Skeletal muscle satellite cell (primary cell): Measurements from ENCODE around the gene BRPF1. TPM values are rescaled to one million over a fixed set of nuclear protein-coding genes. Genes with fewer than 3 reads are reported as not detected.

Source experiments
- H3K27me3 ChIP-seq: 2 replicates; pipeline ENCODE4 v1.7.0; 2013; ENCODE audit warnings: low read length; ENCODE audit not compliant: control insufficient read depth, insufficient read depth
- H3K36me3 ChIP-seq: 2 replicates; pipeline ENCODE4 v1.7.0; 2013; ENCODE audit warnings: mild to moderate bottlenecking, control low read depth, low read length; ENCODE audit not compliant: insufficient read depth
- H3K4me1 ChIP-seq: 2 replicates; pipeline ENCODE4 v1.7.0; 2013; ENCODE audit warnings: low read length; ENCODE audit not compliant: control insufficient read depth, insufficient read depth
- H3K4me2 ChIP-seq: 2 replicates; pipeline ENCODE4 v1.7.0; 2013; ENCODE audit warnings: mild to moderate bottlenecking, low read length
- H3K4me3 ChIP-seq: 2 replicates; pipeline ENCODE4 v1.7.0; 2013; ENCODE audit warnings: low read length
- H3K9ac ChIP-seq: 2 replicates; pipeline ENCODE4 v1.7.0; 2013; ENCODE audit warnings: mild to moderate bottlenecking, low read depth, low read length, moderate library complexity
- H3K9me3 ChIP-seq: replicated peaks from 2 replicates; pipeline ENCODE4 v1.7.0; 2013; ENCODE audit warnings: mild to moderate bottlenecking, control low read depth, low read length
- total RNA-seq: library from RNA; depleted of rRNA; stranded (reverse); fragments of >200 nt; gene quantifications from 2 replicates; pipeline ENCODE4 v1.2.3, GENCODE V29; 2012; rRNA removed

Gene BRPF1, protein sequence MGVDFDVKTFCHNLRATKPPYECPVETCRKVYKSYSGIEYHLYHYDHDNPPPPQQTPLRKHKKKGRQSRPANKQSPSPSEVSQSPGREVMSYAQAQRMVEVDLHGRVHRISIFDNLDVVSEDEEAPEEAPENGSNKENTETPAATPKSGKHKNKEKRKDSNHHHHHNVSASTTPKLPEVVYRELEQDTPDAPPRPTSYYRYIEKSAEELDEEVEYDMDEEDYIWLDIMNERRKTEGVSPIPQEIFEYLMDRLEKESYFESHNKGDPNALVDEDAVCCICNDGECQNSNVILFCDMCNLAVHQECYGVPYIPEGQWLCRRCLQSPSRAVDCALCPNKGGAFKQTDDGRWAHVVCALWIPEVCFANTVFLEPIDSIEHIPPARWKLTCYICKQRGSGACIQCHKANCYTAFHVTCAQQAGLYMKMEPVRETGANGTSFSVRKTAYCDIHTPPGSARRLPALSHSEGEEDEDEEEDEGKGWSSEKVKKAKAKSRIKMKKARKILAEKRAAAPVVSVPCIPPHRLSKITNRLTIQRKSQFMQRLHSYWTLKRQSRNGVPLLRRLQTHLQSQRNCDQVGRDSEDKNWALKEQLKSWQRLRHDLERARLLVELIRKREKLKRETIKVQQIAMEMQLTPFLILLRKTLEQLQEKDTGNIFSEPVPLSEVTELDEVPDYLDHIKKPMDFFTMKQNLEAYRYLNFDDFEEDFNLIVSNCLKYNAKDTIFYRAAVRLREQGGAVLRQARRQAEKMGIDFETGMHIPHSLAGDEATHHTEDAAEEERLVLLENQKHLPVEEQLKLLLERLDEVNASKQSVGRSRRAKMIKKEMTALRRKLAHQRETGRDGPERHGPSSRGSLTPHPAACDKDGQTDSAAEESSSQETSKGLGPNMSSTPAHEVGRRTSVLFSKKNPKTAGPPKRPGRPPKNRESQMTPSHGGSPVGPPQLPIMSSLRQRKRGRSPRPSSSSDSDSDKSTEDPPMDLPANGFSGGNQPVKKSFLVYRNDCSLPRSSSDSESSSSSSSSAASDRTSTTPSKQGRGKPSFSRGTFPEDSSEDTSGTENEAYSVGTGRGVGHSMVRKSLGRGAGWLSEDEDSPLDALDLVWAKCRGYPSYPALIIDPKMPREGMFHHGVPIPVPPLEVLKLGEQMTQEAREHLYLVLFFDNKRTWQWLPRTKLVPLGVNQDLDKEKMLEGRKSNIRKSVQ (N-terminal part only)
- 15.2 and 18.6 TPM in 2 replicates for total RNA-seq

DNA sequence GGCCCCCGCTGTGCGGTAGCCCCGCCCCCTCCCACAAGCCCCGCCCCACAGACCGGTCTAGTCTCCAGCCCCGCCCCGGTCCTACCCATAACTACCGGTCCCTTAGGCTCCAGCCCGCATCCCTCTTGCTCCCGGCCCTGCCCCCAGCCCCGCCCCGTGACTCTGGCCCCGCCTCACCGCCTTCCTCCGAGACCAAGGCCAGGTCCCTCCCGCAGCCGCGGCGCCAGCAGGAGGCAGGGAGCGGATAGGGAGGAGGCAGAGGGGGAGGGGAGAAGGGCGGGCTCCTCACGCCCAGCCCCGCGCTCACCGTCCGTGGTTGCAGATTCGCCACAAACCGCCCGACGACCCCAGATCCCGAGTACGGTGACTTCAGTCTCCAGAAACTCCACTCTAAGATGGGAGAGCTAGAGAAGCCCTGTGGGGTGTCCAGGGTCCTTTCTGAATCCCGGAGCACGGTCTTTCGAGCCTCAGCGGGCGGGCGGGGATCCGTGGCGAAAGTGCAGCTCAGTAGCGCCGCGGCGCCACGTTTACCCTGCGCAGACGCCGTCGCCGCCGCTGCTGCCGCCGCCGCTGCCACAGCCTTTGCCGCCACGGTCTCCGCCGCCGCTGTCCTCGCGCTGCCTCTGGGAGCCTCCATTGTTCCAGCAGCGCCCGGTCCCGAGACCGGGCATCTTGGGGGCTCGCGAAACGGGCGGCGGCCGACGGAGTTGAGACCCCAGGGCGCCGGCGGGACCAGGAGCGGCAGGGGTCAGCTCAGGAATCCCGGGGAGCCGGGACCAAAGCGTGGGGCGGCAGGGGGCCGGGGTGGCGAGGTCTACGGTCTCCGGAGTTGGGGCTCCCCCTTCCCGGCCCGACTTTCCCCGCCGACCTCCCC, at the start of gene BRPF1:
BRPF1 (plus strand) TSS at position 530 of the 874 bp plus-strand sequence. CDS start 2,406 bp downstream, outside the sequence.
- no peaks in the 10 kb centered on the region for H3K27me3 ChIP-seq
- peak within 1 kb of the TSS; percentile 93 for H3K4me3 ChIP-seq
- H3K4me1 ChIP-seq: peaks cover 26% of the 10 kb centered on the region
- H3K9me3 ChIP-seq: no peaks in the 10 kb centered on the region
- H3K9ac ChIP-seq: peak within 1 kb of the TSS; percentile 99
- H3K36me3 ChIP-seq: peaks cover 22% of the 10 kb centered on the region
- peak within 1 kb of the TSS; percentile 99 for H3K4me2 ChIP-seq

DNA sequence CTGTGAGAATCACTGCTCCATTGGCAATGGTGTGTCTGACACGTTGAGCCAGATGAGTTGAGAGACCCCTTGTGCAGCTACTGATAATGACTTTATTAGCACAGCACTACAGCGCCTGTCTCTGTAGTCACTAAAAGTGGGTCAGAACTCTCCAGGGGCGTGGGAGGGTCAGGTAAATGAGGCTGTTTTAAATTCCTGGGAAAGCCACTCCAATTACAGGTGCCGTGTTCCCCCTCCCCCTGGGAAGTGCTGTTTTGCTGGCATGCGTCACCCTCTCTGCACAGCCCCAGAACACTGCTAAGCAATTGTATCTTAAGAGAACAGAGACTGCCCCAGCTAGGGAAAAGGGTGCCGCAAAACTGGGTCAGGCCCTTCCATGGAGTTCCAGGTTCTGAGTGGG, 49.4 kb upstream of the BRPF1 start:
- Histone ChIP-seq H3K4me1 (no peaks in the 10 kb centered on the region), H3K9ac (no peak overlapping the region), H3K36me3 (peaks cover 80% of the 10 kb centered on the region), H3K4me2 (no peak overlapping the region), H3K4me3 (no peak overlapping the region), H3K9me3 (no peaks in the 10 kb centered on the region), H3K27me3 (no peaks in the 10 kb centered on the region)

DNA sequence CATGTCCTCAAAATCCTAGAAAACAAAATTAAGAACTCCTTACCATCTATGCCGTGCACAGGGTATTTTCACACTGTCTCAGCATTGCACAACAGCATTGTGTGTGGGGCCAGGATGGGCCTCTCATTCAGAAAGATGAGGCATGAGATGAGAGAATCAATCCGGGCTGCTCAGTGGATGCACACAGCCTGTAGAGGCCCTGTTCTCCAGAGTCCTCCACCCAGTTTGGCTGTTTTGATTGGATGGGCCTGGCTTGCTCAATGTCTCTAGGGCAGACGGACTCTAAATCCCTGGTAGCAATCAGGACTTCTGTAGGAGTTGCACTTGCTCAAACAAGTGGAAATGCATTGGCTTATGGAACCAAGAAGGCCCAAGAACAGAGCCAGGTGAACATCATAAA, 48.1 kb upstream of the BRPF1 start:
- no peak overlapping the region for H3K9ac ChIP-seq
- H3K27me3 ChIP-seq: no peaks in the 10 kb centered on the region
- H3K36me3 ChIP-seq: peaks cover 77% of the 10 kb centered on the region
- H3K4me1 ChIP-seq: no peaks in the 10 kb centered on the region
- no peak overlapping the region for H3K4me3 ChIP-seq
- H3K4me2 ChIP-seq: no peak overlapping the region
- H3K9me3 ChIP-seq: no peaks in the 10 kb centered on the region

DNA sequence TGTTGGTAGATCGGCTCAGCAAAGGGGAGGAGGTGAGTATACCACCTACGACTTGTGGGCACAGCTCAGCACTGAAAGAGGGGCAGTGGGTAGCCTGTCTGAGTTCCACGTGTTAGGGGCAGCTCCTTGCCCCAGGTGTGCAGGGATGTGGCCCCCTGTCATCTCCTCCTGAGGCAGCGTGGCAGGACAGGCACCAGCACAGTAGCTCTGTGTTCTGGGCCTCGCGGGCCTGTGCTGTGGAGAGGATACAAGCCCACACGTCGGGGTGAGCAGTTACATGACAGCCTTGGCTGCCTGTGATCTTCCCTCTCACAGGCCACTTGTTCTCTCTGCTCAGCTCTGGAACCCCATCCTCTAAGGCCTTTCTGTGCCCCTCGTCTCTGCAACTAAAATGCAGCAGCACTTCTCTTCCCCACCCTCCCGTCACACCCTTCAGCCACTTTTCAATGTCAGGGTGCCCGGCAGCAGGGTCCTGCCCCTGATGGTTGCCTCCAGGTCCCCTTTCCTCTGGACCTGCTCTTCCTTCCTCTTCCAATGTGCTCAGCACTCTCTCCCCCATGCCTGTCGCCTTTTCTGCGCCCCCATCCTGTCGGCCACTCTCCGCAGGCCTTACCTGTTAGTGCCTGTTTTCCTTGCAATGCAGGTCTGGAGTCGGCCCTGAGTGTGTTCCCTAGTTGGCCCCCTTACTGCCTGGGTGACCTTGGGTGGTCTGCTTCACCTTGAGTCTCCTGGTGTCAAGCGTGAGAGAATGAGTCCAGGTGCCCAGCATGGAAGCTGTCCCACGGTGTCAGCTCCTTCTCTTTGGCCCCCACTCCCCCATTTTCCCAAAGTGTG, 46.1 kb upstream of the BRPF1 start:
- H3K4me3 ChIP-seq: no peak overlapping the region

DNA sequence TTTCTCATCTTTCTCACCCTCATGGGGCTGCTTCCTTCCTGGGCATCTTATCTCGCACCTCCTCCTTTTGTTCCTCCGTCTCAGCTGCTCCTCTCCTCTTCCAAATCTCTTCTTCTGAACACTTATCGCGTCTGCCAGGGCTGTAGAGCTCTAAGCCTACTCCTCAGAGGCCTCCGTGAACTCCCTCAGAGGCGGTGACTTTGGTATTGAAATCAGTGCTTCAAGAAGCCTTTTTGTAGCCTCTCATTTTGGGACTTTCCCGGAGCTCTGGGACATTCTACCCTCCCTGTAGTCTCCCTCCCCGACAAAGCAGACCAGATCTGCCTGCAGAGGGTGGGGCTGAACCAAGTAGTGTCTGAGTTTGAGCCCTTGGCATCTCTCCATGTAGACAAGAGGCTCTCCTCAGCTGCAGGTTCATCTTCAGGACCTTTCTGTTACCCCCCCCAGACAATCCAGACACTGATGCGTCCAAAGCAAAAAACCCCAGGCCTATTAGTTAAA, 45.4 kb upstream of the BRPF1 start:
- H3K4me1 ChIP-seq: no peaks in the 10 kb centered on the region
- H3K9me3 ChIP-seq: no peaks in the 10 kb centered on the region
- H3K4me3 ChIP-seq: no peak overlapping the region
- no peaks in the 10 kb centered on the region for H3K27me3 ChIP-seq
- H3K4me2 ChIP-seq: no peak overlapping the region
- no peak overlapping the region for H3K9ac ChIP-seq
- peaks cover 84% of the 10 kb centered on the region for H3K36me3 ChIP-seq

More for the DNA sequence above, 46.1 kb upstream of the BRPF1 start:
- Histone ChIP-seq H3K4me2 (no peak overlapping the region), H3K9ac (no peak overlapping the region), H3K4me1 (no peaks in the 10 kb centered on the region), H3K27me3 (no peaks in the 10 kb centered on the region), H3K9me3 (no peaks in the 10 kb centered on the region), H3K36me3 (peaks cover 78% of the 10 kb centered on the region)

DNA sequence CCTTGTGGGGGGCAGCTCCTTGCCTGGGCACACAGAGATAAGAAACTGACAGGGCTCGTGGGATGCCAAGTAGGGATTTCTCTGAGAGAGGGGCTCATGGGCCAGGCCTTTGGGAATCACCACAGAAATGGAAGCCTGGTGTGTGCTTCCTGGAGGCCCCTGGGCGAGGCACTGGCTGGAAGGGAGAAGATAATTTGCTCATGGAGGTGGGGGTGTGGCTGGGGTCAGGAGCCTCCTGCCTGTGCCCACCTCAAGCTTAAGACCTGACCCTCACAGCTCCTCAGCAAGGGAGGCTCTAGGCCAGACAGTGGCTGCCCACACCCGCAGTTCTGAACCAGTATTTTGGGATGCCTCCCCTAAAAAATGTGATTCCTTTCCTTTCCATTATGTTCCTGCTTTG, 44.8 kb upstream of the BRPF1 start:
- Histone ChIP-seq H3K9ac (no peak overlapping the region), H3K9me3 (no peaks in the 10 kb centered on the region), H3K4me1 (no peaks in the 10 kb centered on the region), H3K36me3 (peaks cover 87% of the 10 kb centered on the region), H3K27me3 (no peaks in the 10 kb centered on the region), H3K4me3 (no peak overlapping the region), H3K4me2 (no peak overlapping the region)

DNA sequence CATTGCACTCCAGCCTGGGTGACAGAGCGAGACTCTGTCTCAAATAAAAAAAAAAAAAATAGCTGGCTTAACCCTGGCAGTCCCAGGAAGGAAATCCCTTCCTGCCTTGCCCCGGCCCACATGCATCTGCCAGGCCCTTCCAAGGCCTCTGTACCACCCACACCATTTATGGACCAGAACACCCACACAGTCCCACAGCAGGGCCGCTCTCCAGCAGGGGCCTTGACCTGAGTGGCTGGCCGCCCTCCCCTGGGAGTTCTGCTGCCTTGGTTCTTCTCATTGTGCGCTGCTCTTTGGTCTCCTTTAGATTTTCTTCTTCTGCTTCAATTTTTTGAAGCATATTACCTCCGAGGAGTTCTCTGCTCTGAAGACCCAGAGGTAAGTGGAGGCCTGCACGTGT, 44.0 kb upstream of the BRPF1 start:
- Histone ChIP-seq H3K4me3 (no peak overlapping the region), H3K9me3 (no peaks in the 10 kb centered on the region), H3K4me1 (no peaks in the 10 kb centered on the region), H3K4me2 (no peak overlapping the region), H3K27me3 (no peaks in the 10 kb centered on the region), H3K9ac (no peak overlapping the region), H3K36me3 (peaks cover 89% of the 10 kb centered on the region)

DNA sequence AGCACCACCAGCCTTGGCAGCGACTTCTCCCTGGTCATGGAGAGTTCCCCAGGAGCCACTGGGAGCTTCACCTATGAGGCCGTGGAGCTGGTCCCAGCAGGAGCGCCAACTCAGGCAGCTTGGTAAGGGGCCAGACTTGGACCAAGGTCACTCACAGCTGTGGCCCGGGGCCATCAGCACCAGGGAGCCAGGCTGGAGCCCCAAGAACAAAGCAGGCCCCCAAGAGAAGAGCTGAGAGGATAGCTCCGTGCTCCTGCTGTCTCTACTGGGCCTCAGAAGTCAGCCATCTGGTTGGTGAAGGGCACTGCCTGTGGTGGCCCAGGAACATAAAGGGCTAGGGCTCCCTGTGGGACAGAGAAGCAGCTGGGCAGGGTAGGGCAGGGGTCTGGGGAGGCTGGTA, 42.6 kb upstream of the BRPF1 start:
- no peak overlapping the region for H3K9ac ChIP-seq
- no peak overlapping the region for H3K4me3 ChIP-seq
- no peaks in the 10 kb centered on the region for H3K9me3 ChIP-seq
- H3K27me3 ChIP-seq: no peaks in the 10 kb centered on the region
- H3K4me1 ChIP-seq: no peaks in the 10 kb centered on the region
- H3K36me3 ChIP-seq: peaks cover 86% of the 10 kb centered on the region
- H3K4me2 ChIP-seq: no peak overlapping the region

DNA sequence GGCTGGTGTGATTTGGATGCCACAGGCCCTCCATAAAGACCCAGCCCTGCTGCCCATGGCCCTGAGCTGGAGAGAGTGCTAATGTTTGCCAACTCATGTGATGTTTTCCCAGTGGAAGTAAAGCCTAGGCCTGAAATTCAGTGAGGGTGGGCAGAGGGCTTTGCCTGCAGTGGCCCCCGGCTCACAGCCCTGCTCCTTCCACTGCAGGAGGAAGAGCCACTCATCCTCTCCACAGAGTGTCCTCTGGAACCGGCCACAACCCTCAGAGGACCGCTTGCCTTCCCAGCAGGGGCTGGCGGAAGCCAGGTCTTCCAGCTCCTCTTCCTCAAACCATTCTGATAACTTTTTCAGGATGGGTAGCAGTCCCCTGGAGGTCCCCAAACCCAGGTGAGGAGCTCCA, 41.8 kb upstream of the BRPF1 start:
- H3K4me1 ChIP-seq: no peaks in the 10 kb centered on the region
- no peak overlapping the region for H3K4me2 ChIP-seq
- H3K36me3 ChIP-seq: peaks cover 83% of the 10 kb centered on the region
- no peak overlapping the region for H3K9ac ChIP-seq
- H3K9me3 ChIP-seq: no peaks in the 10 kb centered on the region
- no peak overlapping the region for H3K4me3 ChIP-seq
- no peaks in the 10 kb centered on the region for H3K27me3 ChIP-seq
